T-cell (primary cell): ENCODE data around the gene RAB26. TPM values are rescaled to one million over a fixed set of nuclear protein-coding genes. Genes with fewer than 3 reads are reported as not detected.

ENCODE experiments used
- ATAC-seq, 4 experiments: fragments of 200-7000 bp in 3 of 4; fragments of 150-1000 bp in 1 of 4; cut with Tn5 transposase; replicated peaks in 1 of 4; 1 replicate in 3 of 4; 2 replicates in 1 of 4; pipeline ENCODE4 v1.10.0; 2021; ENCODE audit warnings: moderate library complexity in 3 of 4, mild to moderate bottlenecking in 2 of 4, moderate number of reproducible peaks in 1 of 4
- CTCF ChIA-PET, 2 donors: fragments of 300-600 bp; sonication (Branson Sonifier 250); formaldehyde crosslinking; loops; one replicate each; lab custom pipeline; 2022; ENCODE audit warnings: antibody characterized with exemption in 2 of 2; lab: Charles Lee
- POLR2A ChIA-PET, 2 donors: fragments of 300-600 bp; sonication (Branson Sonifier 250); formaldehyde crosslinking; loops; one replicate each; lab custom pipeline; 2022; ENCODE audit warnings: antibody characterized with exemption in 2 of 2; lab: Charles Lee
- DNase-seq, 35 experiments: peaks; one replicate each; pipeline versions ENCODE4 v3.0.0 to v3.0.0-alpha.2; 2013 to 2023
- H3K27ac ChIP-seq: one replicate; pipeline ENCODE4 v1.5.1; 2013; ENCODE audit warnings: low read length
- H3K27me3 ChIP-seq, 2 experiments: replicated peaks in 1 of 2; 1 replicate in 1 of 2; 2 replicates in 1 of 2; pipeline versions ENCODE4 v1.6.1 to v1.7.0; 2013; ENCODE audit warnings: low read length in 1 of 2, mixed read lengths in 1 of 2; ENCODE audit not compliant: control insufficient read depth in 2 of 2, insufficient read depth in 2 of 2; ENCODE audit errors: extremely low read depth in 1 of 2
- H3K36me3 ChIP-seq, 2 donors: 1 replicate in 1 of 2; 2 replicates in 1 of 2; pipeline versions ENCODE4 v1.6.1 to v1.7.0; 2013; ENCODE audit warnings: low read length in 1 of 2; ENCODE audit not compliant: control insufficient read depth in 2 of 2, insufficient read depth in 1 of 2; ENCODE audit errors: extremely low read depth in 1 of 2
- H3K4me1 ChIP-seq, 2 experiments: 1 replicate in 1 of 2; 2 replicates in 1 of 2; pipeline versions ENCODE4 v1.6.1 to v1.7.0; 2013; ENCODE audit warnings: low read length in 2 of 2, mixed read lengths in 1 of 2; ENCODE audit not compliant: insufficient read depth in 2 of 2, control insufficient read depth in 1 of 2; ENCODE audit errors: extremely low read depth in 1 of 2
- H3K4me3 ChIP-seq, 2 donors: 1 replicate in 1 of 2; 2 replicates in 1 of 2; pipeline versions ENCODE4 v1.5.1 to v1.7.0; 2013; ENCODE audit warnings: mild to moderate bottlenecking in 2 of 2, low read length in 1 of 2, moderate library complexity in 1 of 2; ENCODE audit not compliant: control insufficient read depth in 1 of 2; ENCODE audit errors: extremely low read depth in 1 of 2
- H3K9me3 ChIP-seq: 2 replicates; pipeline ENCODE4 v1.7.0; 2013
- H3K27ac Mint-ChIP-seq, 2 donors: one replicate each; pipeline ENCODE4 v1.8.0; 2020 to 2021; ENCODE audit warnings: mild to moderate bottlenecking in 2 of 2, mixed read lengths in 2 of 2
- H3K27me3 Mint-ChIP-seq, 2 donors: one replicate each; pipeline ENCODE4 v1.8.0; 2021 to 2022; ENCODE audit warnings: mixed read lengths in 2 of 2
- H3K36me3 Mint-ChIP-seq: one replicate; pipeline ENCODE4 v1.8.0; 2021; ENCODE audit warnings: mixed read lengths
- H3K4me1 Mint-ChIP-seq, 3 donors: one replicate each; pipeline ENCODE4 v1.8.0; 2020 to 2022; ENCODE audit warnings: mixed read lengths in 3 of 3, mild to moderate bottlenecking in 1 of 3
- H3K4me3 Mint-ChIP-seq, 3 donors: one replicate each; pipeline ENCODE4 v1.8.0; 2020 to 2022; ENCODE audit warnings: mild to moderate bottlenecking in 3 of 3, mixed read lengths in 3 of 3, moderate library complexity in 3 of 3
- H3K9me3 Mint-ChIP-seq, 3 donors: one replicate each; pipeline ENCODE4 v1.8.0; 2020 to 2022; ENCODE audit warnings: mixed read lengths in 3 of 3
- WGBS: methylation state at CpG from one replicate; pipeline ENCODE4 v1.1.5; 2013; ENCODE audit warnings: missing lambda C conversion rate; ENCODE audit not compliant: insufficient coverage; 5-methylcytosine and 5-hydroxymethylcytosine counted together
- total RNA-seq, 35 experiments: library from RNA in 6 of 35; stranded (reverse) in 6 of 35; fragments of 120-200 nt in 1 of 35; gene quantifications; one replicate each; pipeline versions ENCODE4 v1.2.1 to v1.2.4 and lab custom pipeline; 2013 to 2026

Gene RAB26
- total RNA-seq, 5 donors from 2014 or later (not counting 1 experiment from before 2014, with no cell fraction given), result 0.19 to 0.66 TPM; not detected in 3

DNA sequence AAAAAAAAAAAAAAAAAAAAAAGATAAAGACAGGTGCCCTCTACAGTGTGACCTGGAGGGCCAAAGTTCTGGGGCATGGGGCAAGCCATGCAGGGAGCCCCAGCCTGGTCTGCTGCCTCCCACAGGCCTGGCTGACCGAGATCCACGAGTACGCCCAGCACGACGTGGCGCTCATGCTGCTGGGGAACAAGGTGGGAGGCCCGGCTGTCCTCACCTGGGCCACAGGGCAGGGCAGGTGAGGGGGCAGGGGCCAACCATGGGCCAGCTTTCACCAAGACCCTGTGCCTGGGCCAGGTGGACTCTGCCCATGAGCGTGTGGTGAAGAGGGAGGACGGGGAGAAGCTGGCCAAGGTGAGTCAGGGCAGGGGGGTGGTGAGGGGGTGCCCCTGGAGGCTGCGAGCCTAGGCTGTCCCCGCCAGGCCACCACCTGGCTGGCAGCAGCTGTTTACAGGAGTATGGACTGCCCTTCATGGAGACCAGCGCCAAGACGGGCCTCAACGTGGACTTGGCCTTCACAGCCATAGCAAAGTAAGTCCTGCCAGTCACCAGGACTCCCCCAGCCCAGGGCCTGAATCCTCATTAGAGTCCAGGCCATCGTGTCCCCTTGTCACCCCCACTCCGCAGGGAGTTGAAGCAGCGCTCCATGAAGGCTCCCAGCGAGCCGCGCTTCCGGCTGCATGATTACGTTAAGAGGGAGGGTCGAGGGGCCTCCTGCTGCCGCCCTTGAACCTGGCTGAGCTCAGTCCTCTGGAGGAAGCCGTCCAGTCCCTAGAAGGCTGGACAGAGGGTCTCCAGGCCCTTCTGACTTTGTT lies 4.5 kb downstream of the RAB26 start:
- ATAC-seq, result no peak
- H3K4me1 Mint-ChIP-seq, result peaks cover 46 to 67% (median 58%) of the 10 kb centered on the region in 3 donors
- POLR2A ChIA-PET, result interaction anchor here (0.6 kb wide), 2 partner anchors 204 to 280 kb away, joined by 5 to 6 read pairs; no protein-coding TSS in a partner anchor
- Histone ChIP-seq H3K9me3 (no peaks in the 10 kb centered on the region), H3K36me3 (peaks cover 3 to 10% of the 10 kb centered on the region in 2 donors), H3K27me3 (peaks cover 0 to 36% of the 10 kb centered on the region in 2 experiments), H3K27ac (no peak overlapping the region), H3K4me3 (peak overlapping the region; percentile 97 to 99), H3K4me1 (peaks cover 20 to 89% of the 10 kb centered on the region in 2 experiments)
- 27% methylated on average over 20 of the region's 25 CpGs for WGBS
- no peak for DNase-seq
- H3K36me3 Mint-ChIP-seq, result peaks cover 7% of the 10 kb centered on the region
- H3K27ac Mint-ChIP-seq, result peak overlapping the region; percentile 61 to 69
- CTCF ChIA-PET, result interaction anchor here (0.6 to 4.1 kb wide), 5 partner anchors 12 to 198 kb away, joined by 3 to 24 read pairs (median 4); partner anchors contain the start of gene RPL3L (in 1 of the 2)
- H3K9me3 Mint-ChIP-seq, result no peaks in the 10 kb centered on the region
- no peaks in the 10 kb centered on the region for H3K27me3 Mint-ChIP-seq
- peak overlapping the region; percentile 79 to 91 (median 90) for H3K4me3 Mint-ChIP-seq

DNA sequence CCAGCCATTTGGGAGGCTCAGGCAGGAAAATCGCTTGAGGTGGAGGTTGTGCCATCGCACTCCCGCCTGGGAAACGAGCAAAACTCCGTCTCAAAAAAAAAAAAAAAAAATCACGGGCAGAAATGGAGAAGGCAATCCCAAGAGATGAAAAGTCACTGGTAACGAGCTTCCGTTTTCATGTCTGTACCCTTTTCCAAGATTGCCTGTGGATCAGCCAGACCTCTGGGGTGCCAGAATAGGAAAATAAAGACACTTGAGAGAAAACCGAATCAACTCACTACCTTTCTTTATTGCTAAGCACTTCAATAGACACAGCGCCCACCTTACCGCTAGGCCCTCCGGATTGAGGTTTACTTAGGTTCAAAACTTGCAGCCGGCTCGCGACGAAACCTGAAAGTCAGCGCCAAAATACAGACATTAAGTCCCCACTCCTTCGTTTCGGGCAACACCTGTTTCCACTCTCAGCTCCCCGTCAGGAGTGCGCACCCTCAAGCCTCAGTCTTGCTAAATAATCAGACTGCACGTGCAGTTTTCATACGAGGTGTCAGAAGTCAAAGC lies 6.2 kb downstream of the RAB26 start:
- Mint-ChIP-seq H3K36me3 (peaks cover 7% of the 10 kb centered on the region), H3K4me1 (peaks cover 48 to 71% (median 61%) of the 10 kb centered on the region in 3 donors), H3K9me3 (no peaks in the 10 kb centered on the region), H3K27ac (peak overlapping the region; percentile 69 to 79), H3K4me3 (peak overlapping the region; percentile 79 to 91 (median 90)), H3K27me3 (no peaks in the 10 kb centered on the region)
- ChIA-PET POLR2A (interaction anchor here (0.6 to 1.5 kb wide), 9 partner anchors 19 to 528 kb away, joined by 3 to 10 read pairs (median 5); partner anchors contain the start of genes KCTD5 (in 1 of the 2), NTHL1 (in 1 of the 2), NUBP2 (in 1 of the 2) and PGP (in 1 of the 2)), CTCF (interaction anchor here (0.6 to 4.1 kb wide), 12 partner anchors 9 to 372 kb away, joined by 3 to 24 read pairs (median 4); partner anchors contain the start of genes MLST8 (in 1 of the 2), NUBP2 (in 1 of the 2), PGP (in 1 of the 2) and SPSB3 (in 1 of the 2))
- ATAC-seq (peak in 1 of 4 experiments; percentile 2), DNase-seq (peak in 12 of 35 experiments; percentile 8 to 32 (median 28))
- WGBS, result 4% methylated on average over 21 of the region's 23 CpGs
- H3K4me3 ChIP-seq, result peak overlapping the region; percentile 97 to 99
- H3K4me1 ChIP-seq, result peaks cover 18 to 90% of the 10 kb centered on the region in 2 experiments
- H3K36me3 ChIP-seq, result peaks cover 3 to 14% of the 10 kb centered on the region in 2 donors
- H3K27ac ChIP-seq, result peak overlapping the region; percentile 81
- peaks cover 0 to 26% of the 10 kb centered on the region in 2 experiments for H3K27me3 ChIP-seq
- H3K9me3 ChIP-seq, result no peaks in the 10 kb centered on the region

DNA sequence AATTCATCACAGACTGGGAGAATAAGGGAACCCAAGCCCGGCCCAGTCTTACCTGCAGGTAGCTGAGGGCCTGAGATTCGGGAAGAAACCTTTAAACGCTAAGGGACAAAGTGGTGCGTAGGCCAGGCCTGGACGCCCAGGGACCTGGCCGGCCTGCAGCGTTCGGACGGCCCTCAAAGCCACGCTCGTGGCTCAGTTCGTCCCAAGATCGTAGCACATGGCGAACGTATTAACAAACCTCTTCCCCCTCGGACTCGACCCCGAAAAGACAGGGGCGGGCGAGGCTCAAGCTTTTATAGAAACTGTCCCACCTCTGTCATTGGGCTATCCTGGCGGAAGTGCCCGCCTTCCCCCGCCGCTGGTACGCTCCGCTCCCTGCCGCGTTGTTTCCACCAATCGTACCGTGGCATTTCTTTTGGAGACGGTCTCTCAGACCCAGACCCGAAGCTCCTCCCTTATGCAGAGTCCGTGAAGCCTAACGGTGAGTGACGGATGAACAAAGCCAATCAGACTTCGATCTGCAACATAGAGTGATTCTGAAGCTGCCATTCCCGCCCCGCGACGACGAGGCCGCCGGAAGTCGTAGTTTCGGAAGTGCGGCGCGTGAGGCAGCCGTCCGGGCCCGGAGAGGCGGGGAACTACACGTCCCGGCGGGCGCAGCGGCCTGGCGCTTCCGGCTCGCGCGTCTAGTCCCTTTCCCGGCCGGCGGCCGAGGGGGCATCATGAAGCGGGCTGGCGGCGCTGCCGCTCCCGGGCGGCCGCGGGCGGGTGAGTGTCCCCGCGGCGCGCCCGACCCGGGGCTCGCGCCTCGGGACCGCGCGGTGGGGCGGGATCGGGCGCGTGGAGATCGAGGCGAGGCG lies 6.9 kb downstream of the RAB26 start, which contains the start of gene TRAF7:
TSS of gene TRAF7 (plus strand) at position 692 of the 860 bp plus-strand sequence. CDS start 8,139 bp downstream, outside the sequence.
- POLR2A ChIA-PET, result interaction anchor here (0.5 to 1.5 kb wide), 20 partner anchors 15 to 531 kb away, joined by 3 to 12 read pairs (median 4); partner anchors contain the start of genes AMDHD2 (in 1 of the 2), KCTD5 (in 1 of the 2), MSRB1 (in 1 of the 2) and NHERF2 (in 1 of the 2)
- Mint-ChIP-seq H3K27ac (peak within 1 kb of the TSS; percentile 88 to 94), H3K9me3 (no peaks in the 10 kb centered on the region), H3K4me1 (peaks cover 48 to 65% (median 55%) of the 10 kb centered on the region in 3 donors), H3K36me3 (peaks cover 7% of the 10 kb centered on the region), H3K4me3 (peak within 1 kb of the TSS; percentile 79 to 96 (median 94)), H3K27me3 (no peaks in the 10 kb centered on the region)
- Histone ChIP-seq H3K27ac (peak within 1 kb of the TSS; percentile 81), H3K27me3 (peaks cover 0 to 18% of the 10 kb centered on the region in 2 experiments), H3K9me3 (no peaks in the 10 kb centered on the region), H3K4me1 (peaks cover 18 to 86% of the 10 kb centered on the region in 2 experiments), H3K36me3 (peaks cover 3 to 14% of the 10 kb centered on the region in 2 donors), H3K4me3 (peak within 1 kb of the TSS; percentile 97 to 99)
- WGBS, result under 1% methylated on average over 81 of the region's 94 CpGs
- CTCF ChIA-PET, result interaction anchor here (0.6 to 4.1 kb wide), 16 partner anchors 9 to 373 kb away, joined by 3 to 24 read pairs (median 4); partner anchors contain the start of genes MLST8 (in 1 of the 2), NTHL1 (in 1 of the 2), NUBP2 (in 1 of the 2) and PGP (in 1 of the 2)
- peak; percentile 91 to 100 (median 98) for DNase-seq
- peak; percentile 89 to 93 (median 90) for ATAC-seq

DNA sequence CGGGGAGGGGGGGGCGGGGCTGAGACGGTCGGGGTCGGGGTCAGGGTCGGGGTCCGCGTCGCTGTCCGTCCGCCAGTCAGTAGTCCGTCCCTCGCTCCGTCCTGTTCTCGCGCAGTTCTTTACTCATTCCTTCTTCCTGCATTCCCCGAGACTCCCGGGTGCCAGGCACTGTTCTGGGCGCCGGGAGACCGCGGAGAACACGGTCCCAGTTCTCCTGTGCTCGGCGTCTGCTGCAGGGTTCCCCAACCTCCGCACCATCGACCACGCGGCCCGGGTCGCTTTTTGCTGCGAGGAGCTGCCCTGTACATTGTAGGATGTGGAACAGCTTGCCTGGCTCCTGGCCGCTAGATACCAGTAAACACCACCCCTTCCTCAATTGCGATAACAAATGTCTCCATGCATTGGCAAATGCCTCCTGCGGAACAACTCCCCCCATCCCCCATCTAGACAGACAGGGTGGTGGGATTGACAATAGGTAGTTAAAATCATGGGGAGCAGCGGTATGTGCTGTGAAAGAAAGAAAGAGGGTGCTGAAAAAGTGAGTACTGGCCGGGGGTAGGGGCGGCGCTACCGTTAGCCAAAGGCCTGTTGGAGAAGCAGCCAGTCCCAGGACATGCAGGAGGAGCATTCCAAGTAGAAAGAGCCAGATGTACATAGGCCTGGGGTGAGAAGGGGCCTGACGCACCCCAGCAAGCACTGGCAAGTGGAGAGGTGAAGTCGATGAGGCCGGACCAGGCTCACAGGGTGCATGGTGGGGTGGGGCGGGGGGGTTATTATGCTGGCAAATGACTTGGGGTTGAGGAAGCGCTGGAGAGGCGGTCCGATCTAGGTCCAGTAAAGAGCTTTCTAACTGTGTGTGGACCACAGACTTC lies 7.8 kb downstream of the RAB26 start:
- Histone ChIP-seq H3K27me3 (peaks cover 0 to 11% of the 10 kb centered on the region in 2 experiments), H3K27ac (peak overlapping the region; percentile 23), H3K9me3 (no peaks in the 10 kb centered on the region), H3K4me1 (peaks cover 18 to 82% of the 10 kb centered on the region in 2 experiments), H3K36me3 (peaks cover 3 to 12% of the 10 kb centered on the region in 2 donors), H3K4me3 (peak overlapping the region; percentile 58 to 77)
- 9% methylated on average over 40 of the region's 47 CpGs for WGBS
- ChIA-PET POLR2A (interaction anchor here (0.6 to 1.5 kb wide), 12 partner anchors 16 to 530 kb away, joined by 3 to 10 read pairs (median 5); partner anchors contain the start of genes AMDHD2 (in 1 of the 2), KCTD5 (in 1 of the 2), MSRB1 (in 1 of the 2) and NTHL1 (in 1 of the 2)), CTCF (interaction anchor here (0.6 to 4.1 kb wide), 13 partner anchors 10 to 374 kb away, joined by 3 to 24 read pairs (median 4); partner anchors contain the start of genes NTHL1 (in 1 of the 2), NUBP2 (in 1 of the 2), PKD1 (in 1 of the 2) and SPSB3 (in 1 of the 2))
- Mint-ChIP-seq H3K9me3 (no peaks in the 10 kb centered on the region), H3K36me3 (peaks cover 4% of the 10 kb centered on the region), H3K27me3 (no peaks in the 10 kb centered on the region), H3K27ac (peak overlapping the region; percentile 88 to 94), H3K4me1 (peaks cover 46 to 63% (median 53%) of the 10 kb centered on the region in 3 donors), H3K4me3 (peak overlapping the region; percentile 79 to 96 (median 94))
- no peak for ATAC-seq
- peak in 1 of 35 experiments; percentile 32 for DNase-seq

DNA sequence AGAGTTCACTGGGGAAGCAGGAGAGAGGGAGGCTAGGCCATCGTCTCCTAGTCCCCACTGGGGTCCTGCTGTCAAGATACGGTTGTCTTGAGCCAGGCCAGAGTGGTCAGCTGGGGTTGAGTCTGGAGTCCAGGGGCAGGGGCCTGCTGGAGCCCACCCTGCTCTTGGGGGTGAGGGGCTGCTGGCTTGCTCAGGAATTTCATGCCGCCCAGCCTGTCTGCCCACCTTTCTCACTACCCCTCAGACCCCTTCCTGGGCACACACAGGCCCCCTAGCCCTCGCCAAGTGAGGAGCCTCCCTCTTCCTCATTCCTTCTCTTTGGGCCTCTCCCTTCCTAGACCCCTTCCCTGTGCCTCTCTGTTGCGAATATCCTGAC lies 8.4 kb downstream of the RAB26 start:
- H3K4me1 Mint-ChIP-seq, result peaks cover 42 to 58% (median 48%) of the 10 kb centered on the region in 3 donors
- CTCF ChIA-PET, result no interaction called here

More for the DNA sequence above, 8.4 kb downstream of the RAB26 start:
- Mint-ChIP-seq H3K4me3 (peak overlapping the region; percentile 79 to 96 (median 94)), H3K9me3 (no peaks in the 10 kb centered on the region), H3K36me3 (peaks cover 2% of the 10 kb centered on the region), H3K27me3 (no peaks in the 10 kb centered on the region), H3K27ac (no peak overlapping the region)
- DNase-seq (no peak), ATAC-seq (no peak)
- peaks cover 2 to 6% of the 10 kb centered on the region in 2 donors for H3K36me3 ChIP-seq
- H3K4me3 ChIP-seq, result no peak overlapping the region
- WGBS, result 66% methylated on average over 3 of the region's 5 CpGs
- peaks cover 0 to 6% of the 10 kb centered on the region in 2 experiments for H3K27me3 ChIP-seq
- H3K27ac ChIP-seq, result no peak overlapping the region
- no peaks in the 10 kb centered on the region for H3K9me3 ChIP-seq
- POLR2A ChIA-PET, result no interaction called here
- H3K4me1 ChIP-seq, result peaks cover 17 to 76% of the 10 kb centered on the region in 2 experiments
